HCT116 (cell line): ENCODE measurements around the gene PDIK1L. TPM values are rescaled to one million over a fixed set of nuclear protein-coding genes. Genes with fewer than 3 reads are reported as not detected.

Experiments used
- ATAC-seq: fragments of 200-7000 bp; cut with Tn5 transposase; 2 replicates; pipeline ENCODE4 v1.9.1; 2020; ENCODE audit warnings: mild to moderate bottlenecking, moderate library complexity
- BruUV-seq: library from RNA; stranded (reverse); fragments of 400-500 nt; replicated peaks from 2 replicates; lab custom pipeline; 2021; lab: Mats Ljungman, UMichigan
- CTCF ChIA-PET: fragments of 300-600 bp; sonication (Branson Sonifier 250); formaldehyde crosslinking; loops from one replicate; lab custom pipeline; 2021; ENCODE audit warnings: antibody characterized with exemption; lab: Charles Lee
- POLR2A ChIA-PET: fragments of 300-600, 350-600 bp; sonication (Branson Sonifier 250); formaldehyde crosslinking; loops from one replicate; lab custom pipeline; 2021; ENCODE audit warnings: antibody characterized with exemption; lab: Charles Lee
- RAD21 ChIA-PET, 2 experiments: fragments of 300-600 bp; sonication (Branson Sonifier 250); formaldehyde crosslinking; loops; one replicate each; lab custom pipeline; 2023; ENCODE audit warnings: low total read pairs in 2 of 2; ENCODE audit not compliant: uncharacterized antibody in 2 of 2, unreplicated experiment in 2 of 2, low non-redundant PET in 1 of 2; lab: Charles Lee
- DNase-seq: peaks from one replicate; pipeline ENCODE4 v3.0.0-alpha.2; 2010; ENCODE audit warnings: low read depth, low spot score
- H2AFZ ChIP-seq: fragments of 200-600 bp; shearing (Covaris generic), sonication (generic); 2 replicates; pipeline ENCODE4 v1.6.1; 2017; ENCODE audit warnings: low read depth, mixed run types, mixed read lengths, antibody characterized with exemption, low read length; ENCODE audit not compliant: poor library complexity, severe bottlenecking
- H3K27ac ChIP-seq: 2 replicates; pipeline ENCODE4 v1.5.1; 2012; ENCODE audit warnings: low read depth, low read length
- H3K27me3 ChIP-seq: fragments of 200-600 bp; sonication (generic); 2 replicates; pipeline ENCODE4 v1.6.1; 2016; ENCODE audit warnings: mixed run types, low read length, mixed read lengths; ENCODE audit not compliant: insufficient read depth
- H3K36me3 ChIP-seq, 2 experiments: fragments of 200-500 bp in 1 of 2; fragments of 200-600 bp in 1 of 2; sonication (Bioruptor generic) in 1 of 2; sonication (generic) in 1 of 2; 2 replicates each; pipeline versions ENCODE4 v1.5.1 to v1.6.1; 2014 to 2016; ENCODE audit warnings: low read length in 2 of 2, inconsistent platforms in 1 of 2, mixed read lengths in 1 of 2, mixed run types in 1 of 2; ENCODE audit not compliant: insufficient read depth in 2 of 2, control insufficient read depth in 1 of 2
- H3K4me1 ChIP-seq, 2 experiments: fragments of 200-600 bp in 1 of 2; sonication (generic) in 1 of 2; 2 replicates each; pipeline versions ENCODE4 v1.5.1 to v1.6.1; 2012 to 2017; ENCODE audit warnings: low read length in 2 of 2, inconsistent platforms in 1 of 2, mild to moderate bottlenecking in 1 of 2, mixed read lengths in 1 of 2, mixed run types in 1 of 2, moderate library complexity in 1 of 2; ENCODE audit not compliant: insufficient read depth in 2 of 2, control insufficient read depth in 1 of 2
- H3K4me2 ChIP-seq: fragments of 200-600 bp; sonication (generic); 2 replicates; pipeline ENCODE4 v1.6.1; 2017; ENCODE audit warnings: mixed run types, low read length, mixed read lengths
- H3K4me3 ChIP-seq, 2 experiments: fragments of 200-600 bp in 1 of 2; sonication (generic) in 1 of 2; replicated peaks in 1 of 2; 2 replicates each; pipeline ENCODE4 v1.5.1; 2011 to 2016; ENCODE audit warnings: low read length in 2 of 2, control low read depth in 1 of 2, low read depth in 1 of 2, mild to moderate bottlenecking in 1 of 2, mixed read lengths in 1 of 2, mixed run types in 1 of 2
- H3K79me2 ChIP-seq: fragments of 200-600 bp; sonication (generic); 2 replicates; pipeline ENCODE4 v1.6.1; 2017; ENCODE audit warnings: mild to moderate bottlenecking, mixed run types, low read length, moderate library complexity, mixed read lengths; ENCODE audit not compliant: insufficient read depth
- H3K9ac ChIP-seq: fragments of 200-600 bp; sonication (generic); 2 replicates; pipeline ENCODE4 v1.6.1; 2016; ENCODE audit warnings: low read length, mixed read lengths
- H3K9me2 ChIP-seq: fragments of 200-600 bp; sonication (generic), shearing (Covaris generic); 2 replicates; pipeline ENCODE4 v1.6.1; 2017; ENCODE audit warnings: mixed run types, mild to moderate bottlenecking, moderate library complexity; ENCODE audit not compliant: insufficient read depth
- H3K9me3 ChIP-seq, 2 experiments: fragments of 200-500 bp in 1 of 2; fragments of 200-600 bp in 1 of 2; sonication (Bioruptor generic) in 1 of 2; sonication (generic) in 1 of 2; 2 replicates each; pipeline ENCODE4 v1.6.1; 2014 to 2017; ENCODE audit warnings: low read length in 2 of 2, mixed read lengths in 2 of 2, inconsistent platforms in 1 of 2, low read depth in 1 of 2, mild to moderate bottlenecking in 1 of 2, mixed run types in 1 of 2, moderate library complexity in 1 of 2; ENCODE audit not compliant: control insufficient read depth in 1 of 2, insufficient read depth in 1 of 2
- H4K20me1 ChIP-seq: fragments of 200-600 bp; sonication (generic), shearing (Covaris generic); 2 replicates; pipeline ENCODE4 v1.6.1; 2017; ENCODE audit warnings: mixed run types, mild to moderate bottlenecking, moderate library complexity; ENCODE audit not compliant: insufficient read depth
- CEBPB ChIP-seq: IDR thresholded peaks from 2 replicates; pipeline ENCODE4 v1.6.1; 2012; ENCODE audit warnings: low read depth
- CTCF ChIP-seq, 3 experiments: fragments of 200-600 bp in 1 of 3; sonication (generic) in 1 of 3; IDR thresholded peaks in 2 of 3; conservative IDR thresholded peaks in 1 of 3; 2 replicates each; pipeline ENCODE4 v1.5.1; 2012 to 2017; ENCODE audit warnings: low read depth in 2 of 3, low read length in 2 of 3, antibody characterized with exemption in 1 of 3, borderline replicate concordance in 1 of 3, control low read depth in 1 of 3, mild to moderate bottlenecking in 1 of 3, mixed read lengths in 1 of 3, mixed run types in 1 of 3, moderate library complexity in 1 of 3; ENCODE audit not compliant: insufficient read depth in 1 of 3
- JUND ChIP-seq: IDR thresholded peaks from 2 replicates; pipeline ENCODE4 v1.6.1; 2012
- POLR2A ChIP-seq: IDR thresholded peaks from 2 replicates; pipeline ENCODE4 v1.7.0; 2011; ENCODE audit warnings: borderline replicate concordance; ENCODE audit not compliant: insufficient read depth, insufficient read length; ENCODE audit errors: extremely low read depth
- RAD21 ChIP-seq: IDR thresholded peaks from 2 replicates; pipeline ENCODE4 v1.6.1; 2012; ENCODE audit warnings: low read depth, mild to moderate bottlenecking
- SP1 ChIP-seq: IDR thresholded peaks from 2 replicates; pipeline ENCODE4 v1.6.1; 2012; ENCODE audit warnings: low read depth
- intact Hi-C: fragments of 100-400 bp; cut with micrococcal nuclease; formaldehyde crosslinking; loops from 2 replicates; pipeline ENCODE4 v1.10.0; 2022
- total RNA-seq: library from RNA; stranded (reverse); gene quantifications from one replicate; pipeline ENCODE4 v1.2.1, GENCODE V29; 2021; ENCODE audit not compliant: unreplicated experiment

Gene PDIK1L
- total RNA-seq, 1 experiment from 2014 or later = 8.8 TPM

- Histone ChIP-seq H3K27me3 (no peaks in the 10 kb centered on the region), H3K4me3 (no peak overlapping the region), H3K36me3 (no peaks in the 10 kb centered on the region), H4K20me1 (peaks cover 3% of the 10 kb centered on the region; the same call in 1 of the 2 replicates), H3K27ac (no peak overlapping the region), H3K9ac (no peak overlapping the region), H3K4me1 (peaks cover 13 to 44% of the 10 kb centered on the region in 2 experiments), H3K9me3 (no peaks in the 10 kb centered on the region), H3K4me2 (no peak overlapping the region), H3K79me2 (peaks cover 4% of the 10 kb centered on the region; the same call in 1 of the 2 replicates), H3K9me2 (no peaks in the 10 kb centered on the region), H2AFZ (no peak overlapping the region)
- DNase-seq (no peak), ATAC-seq (no peak)
- intact Hi-C loops = no loop called here
- ChIA-PET POLR2A (interaction anchor here (1.5 kb wide), 1 partner anchor 20 kb away, joined by 3 read pairs; no protein-coding TSS in a partner anchor), CTCF (interaction anchor here (0.6 to 2.1 kb wide), 5 partner anchors 9 to 399 kb away, joined by 3 to 18 read pairs (median 4); no protein-coding TSS in a partner anchor), RAD21 (no interaction called here)
- BruUV-seq = no TSS peak
- TF ChIP-seq CEBPB = no peak
- no peak for TF ChIP-seq JUND
- no peak for TF ChIP-seq CTCF (IDR thresholded peaks at IDR 0.05 in 2 of 3, conservative IDR thresholded peaks at IDR 0.05 in 1 of 3; ENCODE audit: borderline replicate concordance in 1 of 3, insufficient read depth in 1 of 3, low read depth in 2 of 3, low read length in 2 of 3)
- no peak for TF ChIP-seq SP1
- no peak for TF ChIP-seq POLR2A
- TF ChIP-seq RAD21 = no peak
Measured at GRCh38 chr1:26124418-26125331, 13.1 kb downstream of the PDIK1L start.
